Measurements from ENCODE around the gene MYO1G. TPM values are rescaled to one million over a fixed set of nuclear protein-coding genes. Genes with fewer than 3 reads are reported as not detected.
"Not testable (repeated sequence)": the region's sequence is repeated elsewhere in the genome, so short reads cannot be mapped to it uniquely, and the experiment has no call there.

Gene MYO1G
- total RNA-seq, 1 donor from 2014 or later, result not detected

DNA sequence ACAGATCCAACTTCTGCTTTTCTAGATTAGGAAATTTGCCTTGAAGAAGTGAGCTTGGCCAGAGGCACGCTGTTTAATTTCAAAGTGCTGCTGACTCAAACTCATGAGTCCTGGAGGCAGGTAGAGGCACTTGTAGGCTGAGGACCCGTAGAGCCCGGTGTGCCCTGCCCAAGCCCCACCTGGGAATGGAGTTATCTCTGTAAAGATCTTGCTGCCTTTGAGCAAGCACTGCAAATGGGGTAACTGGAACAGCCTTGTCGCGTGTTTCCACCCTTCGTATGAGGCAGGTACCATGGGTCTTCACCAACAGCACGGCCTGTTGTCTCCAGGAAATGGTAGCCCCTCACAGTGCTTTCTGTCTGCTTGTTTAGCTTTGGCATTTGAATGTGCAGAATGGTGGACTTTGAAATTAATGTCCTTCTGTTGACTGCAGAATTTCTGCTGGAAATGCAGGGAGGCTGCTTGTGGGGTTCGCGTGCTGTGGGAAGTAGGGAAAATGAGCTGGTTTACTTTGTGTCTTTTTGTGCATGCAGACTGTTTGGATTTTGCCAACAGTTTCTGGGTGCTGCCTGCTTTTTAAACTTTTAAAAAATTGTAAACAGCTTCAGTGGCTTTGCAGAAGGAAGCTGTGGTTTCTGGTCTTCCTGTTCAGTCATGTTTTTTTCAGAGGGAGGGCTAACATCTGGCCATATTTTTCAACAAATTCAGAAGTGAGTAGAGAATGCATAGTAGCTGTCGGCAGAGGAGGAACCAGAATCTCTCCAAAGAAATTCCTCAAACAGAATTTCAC, 48.4 kb upstream of the MYO1G start:
- H3K9ac ChIP-seq, result no peak overlapping the region
- peaks cover 3% of the 10 kb centered on the region for H4K20me1 ChIP-seq (ENCODE audit: low read depth)
- H3K79me2 ChIP-seq (ENCODE audit: low read depth), result peaks cover 88% of the 10 kb centered on the region
- no peak overlapping the region for H3K27ac ChIP-seq
- no peaks in the 10 kb centered on the region for H3K36me3 ChIP-seq
- Mint-ChIP-seq H3K27ac (no peak overlapping the region), H3K27me3 (ENCODE audit: insufficient read depth, low read depth) (peaks cover 2% of the 10 kb centered on the region), H3K36me3 (peaks cover 23% of the 10 kb centered on the region), H3K4me1 (no peaks in the 10 kb centered on the region), H3K9me3 (peaks cover 12% of the 10 kb centered on the region), H3K4me3 (no peak overlapping the region)
- H2AFZ ChIP-seq (replicated peaks), result no peak overlapping the region
- H3F3A ChIP-seq (ENCODE audit: low read depth), result peaks cover 4% of the 10 kb centered on the region
- TF ChIP-seq EZH2phosphoT487 (IDR thresholded peaks at IDR 0.05), result no peak
- TF ChIP-seq, protein P1, sequence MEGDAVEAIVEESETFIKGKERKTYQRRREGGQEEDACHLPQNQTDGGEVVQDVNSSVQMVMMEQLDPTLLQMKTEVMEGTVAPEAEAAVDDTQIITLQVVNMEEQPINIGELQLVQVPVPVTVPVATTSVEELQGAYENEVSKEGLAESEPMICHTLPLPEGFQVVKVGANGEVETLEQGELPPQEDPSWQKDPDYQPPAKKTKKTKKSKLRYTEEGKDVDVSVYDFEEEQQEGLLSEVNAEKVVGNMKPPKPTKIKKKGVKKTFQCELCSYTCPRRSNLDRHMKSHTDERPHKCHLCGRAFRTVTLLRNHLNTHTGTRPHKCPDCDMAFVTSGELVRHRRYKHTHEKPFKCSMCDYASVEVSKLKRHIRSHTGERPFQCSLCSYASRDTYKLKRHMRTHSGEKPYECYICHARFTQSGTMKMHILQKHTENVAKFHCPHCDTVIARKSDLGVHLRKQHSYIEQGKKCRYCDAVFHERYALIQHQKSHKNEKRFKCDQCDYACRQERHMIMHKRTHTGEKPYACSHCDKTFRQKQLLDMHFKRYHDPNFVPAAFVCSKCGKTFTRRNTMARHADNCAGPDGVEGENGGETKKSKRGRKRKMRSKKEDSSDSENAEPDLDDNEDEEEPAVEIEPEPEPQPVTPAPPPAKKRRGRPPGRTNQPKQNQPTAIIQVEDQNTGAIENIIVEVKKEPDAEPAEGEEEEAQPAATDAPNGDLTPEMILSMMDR (IDR thresholded peaks at IDR 0.05), result no peak
- TF ChIP-seq EZH2 (IDR thresholded peaks at IDR 0.05), result no peak
- no peak overlapping the region for H3K4me3 ChIP-seq
- H3K9me3 ChIP-seq (ENCODE audit: low read depth), result no peaks in the 10 kb centered on the region
- peaks cover 7% of the 10 kb centered on the region for H3K4me1 ChIP-seq
- DNase-seq (ENCODE audit: low spot score), result no peak
- no peak overlapping the region for H3K4me2 ChIP-seq
- no peaks in the 10 kb centered on the region for H3K27me3 ChIP-seq

DNA sequence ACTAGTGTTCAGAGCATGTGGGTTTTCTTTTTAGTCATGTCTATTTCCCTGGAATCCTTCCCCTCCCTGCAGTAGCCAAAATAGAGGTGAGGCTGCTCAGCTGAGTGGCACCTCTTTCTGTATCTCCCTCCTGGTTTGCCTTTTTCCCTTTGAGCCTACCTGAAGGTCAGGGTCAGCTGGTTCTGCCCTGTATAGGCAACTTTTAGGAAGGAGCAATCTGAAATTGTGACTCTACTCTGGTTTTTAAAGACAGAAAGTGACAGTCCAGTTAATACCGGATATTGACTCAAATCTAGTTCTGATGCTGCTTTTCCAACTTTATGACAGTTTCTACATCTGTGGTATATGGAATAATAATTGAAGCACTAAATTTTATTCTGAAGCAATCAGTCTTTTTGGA, 47.2 kb upstream of the MYO1G start:
- no peak overlapping the region for H3K27ac Mint-ChIP-seq
- no peak for DNase-seq (ENCODE audit: low spot score)
- H3K36me3 Mint-ChIP-seq, result peaks cover 25% of the 10 kb centered on the region
- Histone ChIP-seq H3K4me3 (no peak overlapping the region), H3K27me3 (no peaks in the 10 kb centered on the region), H4K20me1 (ENCODE audit: low read depth) (peaks cover under 1% of the 10 kb centered on the region), H3K9me3 (ENCODE audit: low read depth) (no peaks in the 10 kb centered on the region), H2AFZ (replicated peaks) (no peak overlapping the region), H3K36me3 (no peaks in the 10 kb centered on the region), H3K27ac (no peak overlapping the region), H3F3A (ENCODE audit: low read depth) (peaks cover 4% of the 10 kb centered on the region), H3K4me2 (no peak overlapping the region), H3K79me2 (ENCODE audit: low read depth) (peaks cover 86% of the 10 kb centered on the region), H3K4me1 (no peaks in the 10 kb centered on the region), H3K9ac (no peak overlapping the region)
- TF ChIP-seq, protein P1 (IDR thresholded peaks at IDR 0.05), result no peak
- no peak for TF ChIP-seq EZH2phosphoT487 (IDR thresholded peaks at IDR 0.05)
- TF ChIP-seq EZH2 (IDR thresholded peaks at IDR 0.05), result no peak
- peaks cover 14% of the 10 kb centered on the region for H3K9me3 Mint-ChIP-seq
- H3K4me3 Mint-ChIP-seq, result no peak overlapping the region
- H3K27me3 Mint-ChIP-seq (ENCODE audit: insufficient read depth, low read depth), result peaks cover 2% of the 10 kb centered on the region
- H3K4me1 Mint-ChIP-seq, result no peaks in the 10 kb centered on the region

DNA sequence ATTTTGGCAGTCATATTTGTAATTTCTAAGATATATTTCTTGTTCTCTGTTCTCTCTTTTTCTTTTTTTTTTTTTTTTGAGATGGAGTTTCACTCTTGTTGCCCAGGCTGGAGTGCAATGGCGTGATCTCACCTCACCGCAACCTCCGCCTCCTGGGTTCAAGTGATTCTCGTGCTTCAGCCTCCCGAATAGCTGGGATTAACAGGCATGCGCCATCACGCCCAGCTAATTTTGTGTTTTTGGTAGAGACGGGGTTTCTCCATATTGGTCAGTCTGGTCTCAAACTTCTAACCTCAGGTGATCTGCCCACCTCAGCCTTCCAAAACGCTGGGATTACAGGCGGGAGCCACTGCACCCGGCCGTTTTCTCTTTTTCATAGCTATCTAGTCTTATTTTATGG, 46.7 kb upstream of the MYO1G start:
- H2AFZ ChIP-seq (replicated peaks); H3K27me3 ChIP-seq; H4K20me1 ChIP-seq (ENCODE audit: low read depth); H3K4me2 ChIP-seq; H3K27ac ChIP-seq; H3K36me3 ChIP-seq; DNase-seq (ENCODE audit: low spot score); H3K4me1 ChIP-seq; H3K9me3 ChIP-seq (ENCODE audit: low read depth); H3K9ac ChIP-seq; H3F3A ChIP-seq (ENCODE audit: low read depth); H3K4me1 Mint-ChIP-seq; H3K4me3 Mint-ChIP-seq; H3K4me3 ChIP-seq; H3K27me3 Mint-ChIP-seq (ENCODE audit: insufficient read depth, low read depth); H3K27ac Mint-ChIP-seq: not testable (repeated sequence)
- peaks cover 86% of the 10 kb centered on the region for H3K79me2 ChIP-seq (ENCODE audit: low read depth)
- Mint-ChIP-seq H3K9me3 (peaks cover 14% of the 10 kb centered on the region), H3K36me3 (peaks cover 25% of the 10 kb centered on the region)

DNA sequence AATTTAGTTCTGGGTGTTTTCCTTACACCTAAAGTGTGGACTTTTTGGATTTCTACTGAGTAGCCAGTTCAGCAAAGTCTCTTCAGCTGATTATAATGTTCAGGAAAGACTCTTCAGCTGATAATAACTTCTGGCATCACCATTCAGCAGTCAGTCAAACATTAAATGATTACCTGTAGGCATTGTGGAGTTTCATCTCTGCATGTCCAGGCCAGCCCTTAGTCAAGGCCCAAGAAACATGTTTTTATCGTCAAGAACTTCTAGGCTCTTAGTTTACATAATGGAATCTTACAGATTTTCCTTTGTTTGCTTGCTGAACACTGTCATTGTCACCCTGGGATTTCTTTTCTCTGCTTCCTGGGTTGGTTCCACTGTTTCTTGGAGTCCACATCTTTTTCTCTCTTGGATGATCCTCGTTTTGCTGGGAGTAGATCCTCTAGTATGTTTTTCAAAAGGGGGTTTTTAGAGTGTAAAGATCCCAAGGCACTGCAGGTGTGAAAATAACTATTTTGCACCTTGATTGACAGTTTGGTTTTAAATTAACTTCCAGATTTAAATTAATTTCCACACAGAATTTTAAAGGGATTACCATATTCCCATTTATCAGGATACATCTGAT, 45.4 kb upstream of the MYO1G start:
- Histone ChIP-seq H3F3A (ENCODE audit: low read depth) (peaks cover 4% of the 10 kb centered on the region), H3K9me3 (ENCODE audit: low read depth) (no peaks in the 10 kb centered on the region), H3K36me3 (no peaks in the 10 kb centered on the region), H3K27ac (no peak overlapping the region), H3K4me2 (no peak overlapping the region), H2AFZ (replicated peaks) (no peak overlapping the region), H3K79me2 (ENCODE audit: low read depth) (peaks cover 87% of the 10 kb centered on the region), H3K9ac (no peak overlapping the region), H4K20me1 (ENCODE audit: low read depth) (peaks cover 10% of the 10 kb centered on the region), H3K27me3 (no peaks in the 10 kb centered on the region), H3K4me1 (no peaks in the 10 kb centered on the region), H3K4me3 (no peak overlapping the region)
- Mint-ChIP-seq H3K27me3 (ENCODE audit: insufficient read depth, low read depth) (peaks cover 4% of the 10 kb centered on the region), H3K36me3 (peaks cover 22% of the 10 kb centered on the region), H3K4me3 (no peak overlapping the region), H3K4me1 (peaks cover 3% of the 10 kb centered on the region), H3K27ac (no peak overlapping the region), H3K9me3 (peaks cover 14% of the 10 kb centered on the region)
- TF ChIP-seq EZH2 (IDR thresholded peaks at IDR 0.05) (no peak), EZH2phosphoT487 (IDR thresholded peaks at IDR 0.05) (no peak)
- TF ChIP-seq, protein P1 (IDR thresholded peaks at IDR 0.05), result no peak
- no peak for DNase-seq (ENCODE audit: low spot score)

Measured in neural progenitor cell (in vitro differentiated cells).